ENCODE data around the gene GBX2.

The GBX2 gene

DNA sequence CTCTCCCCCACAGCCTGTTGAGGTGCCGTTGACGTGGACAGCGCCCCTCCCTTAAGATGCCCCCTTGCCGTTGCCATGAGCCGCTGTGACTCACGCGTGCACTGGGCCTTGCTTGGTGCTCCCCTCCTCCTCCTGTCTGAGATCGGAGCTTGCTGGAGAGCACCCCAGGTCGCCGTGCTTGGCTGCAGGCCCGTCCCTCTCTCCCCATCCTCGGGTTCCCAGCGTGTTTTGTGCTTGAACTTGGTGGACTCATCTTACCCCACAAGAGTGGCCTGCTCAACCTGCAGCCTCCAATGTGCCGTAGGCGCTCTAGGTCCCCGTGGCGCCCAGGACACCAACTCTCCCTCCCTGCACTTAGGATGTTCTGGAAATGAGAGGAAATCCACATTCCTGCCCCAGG, 39.9 kb downstream of the GBX2 start:
- H4K20me1 ChIP-seq (ENCODE audit: insufficient read depth), result no peaks in the 10 kb centered on the region
- no peaks in the 10 kb centered on the region for H3K27me3 ChIP-seq (ENCODE audit: insufficient read depth, low read depth)
- H3K27ac ChIP-seq, result no peak overlapping the region
- no peak overlapping the region for H2AFZ ChIP-seq (ENCODE audit: low read depth)
- H3K4me3 ChIP-seq (IDR thresholded peaks at IDR 0.05; ENCODE audit: insufficient read depth, low read depth, low read length), result no peak overlapping the region
- H3K9ac ChIP-seq, result no peak overlapping the region
- TF ChIP-seq, protein P1, sequence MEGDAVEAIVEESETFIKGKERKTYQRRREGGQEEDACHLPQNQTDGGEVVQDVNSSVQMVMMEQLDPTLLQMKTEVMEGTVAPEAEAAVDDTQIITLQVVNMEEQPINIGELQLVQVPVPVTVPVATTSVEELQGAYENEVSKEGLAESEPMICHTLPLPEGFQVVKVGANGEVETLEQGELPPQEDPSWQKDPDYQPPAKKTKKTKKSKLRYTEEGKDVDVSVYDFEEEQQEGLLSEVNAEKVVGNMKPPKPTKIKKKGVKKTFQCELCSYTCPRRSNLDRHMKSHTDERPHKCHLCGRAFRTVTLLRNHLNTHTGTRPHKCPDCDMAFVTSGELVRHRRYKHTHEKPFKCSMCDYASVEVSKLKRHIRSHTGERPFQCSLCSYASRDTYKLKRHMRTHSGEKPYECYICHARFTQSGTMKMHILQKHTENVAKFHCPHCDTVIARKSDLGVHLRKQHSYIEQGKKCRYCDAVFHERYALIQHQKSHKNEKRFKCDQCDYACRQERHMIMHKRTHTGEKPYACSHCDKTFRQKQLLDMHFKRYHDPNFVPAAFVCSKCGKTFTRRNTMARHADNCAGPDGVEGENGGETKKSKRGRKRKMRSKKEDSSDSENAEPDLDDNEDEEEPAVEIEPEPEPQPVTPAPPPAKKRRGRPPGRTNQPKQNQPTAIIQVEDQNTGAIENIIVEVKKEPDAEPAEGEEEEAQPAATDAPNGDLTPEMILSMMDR (conservative IDR thresholded peaks at IDR 0.05; ENCODE audit: low read depth, low read length), result no peak
- no peaks in the 10 kb centered on the region for H3K4me1 ChIP-seq (ENCODE audit: low read depth, poor library complexity, severe bottlenecking)
- H3K4me2 ChIP-seq, result no peak overlapping the region
- H3K36me3 ChIP-seq (ENCODE audit: insufficient read depth), result no peaks in the 10 kb centered on the region
- H3K79me2 ChIP-seq (ENCODE audit: insufficient read depth, low read depth), result no peaks in the 10 kb centered on the region

DNA sequence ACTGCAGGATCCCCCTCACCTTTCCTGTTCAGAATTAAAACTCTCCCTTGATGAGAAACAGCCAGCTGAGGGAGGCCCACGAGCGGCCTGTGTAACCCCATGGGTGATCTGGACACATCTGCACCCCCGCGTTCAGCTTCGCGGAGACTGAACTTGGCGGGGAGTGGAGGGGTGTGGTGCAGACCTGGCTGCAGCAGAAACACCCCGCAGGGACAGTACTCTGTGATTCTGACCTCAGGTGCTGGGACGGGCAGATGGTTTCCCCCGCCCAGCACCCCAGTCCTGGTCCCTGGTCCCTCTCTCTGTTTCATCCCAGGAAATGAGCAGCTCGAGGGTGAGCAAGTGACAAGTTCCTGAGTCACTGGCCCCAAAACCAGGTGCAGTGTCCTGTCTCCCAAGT, 41.2 kb downstream of the GBX2 start:
- Histone ChIP-seq H3K79me2 (ENCODE audit: insufficient read depth, low read depth) (no peaks in the 10 kb centered on the region), H3K4me1 (ENCODE audit: low read depth, poor library complexity, severe bottlenecking) (no peaks in the 10 kb centered on the region), H2AFZ (ENCODE audit: low read depth) (no peak overlapping the region), H3K27me3 (ENCODE audit: insufficient read depth, low read depth) (no peaks in the 10 kb centered on the region), H3K9ac (no peak overlapping the region), H3K4me3 (IDR thresholded peaks at IDR 0.05; ENCODE audit: insufficient read depth, low read depth, low read length) (no peak overlapping the region), H4K20me1 (ENCODE audit: insufficient read depth) (no peaks in the 10 kb centered on the region), H3K27ac (no peak overlapping the region), H3K36me3 (ENCODE audit: insufficient read depth) (no peaks in the 10 kb centered on the region), H3K4me2 (no peak overlapping the region)
- TF ChIP-seq, protein P1 (conservative IDR thresholded peaks at IDR 0.05; ENCODE audit: low read depth, low read length), result no peak

GRCh38 chr2:236125541-236125940, 42.6 kb downstream of the GBX2 start:
- H3K27me3 ChIP-seq (ENCODE audit: insufficient read depth, low read depth), result no peaks in the 10 kb centered on the region
- no peak overlapping the region for H3K9ac ChIP-seq
- H3K4me2 ChIP-seq, result no peak overlapping the region
- no peaks in the 10 kb centered on the region for H3K79me2 ChIP-seq (ENCODE audit: insufficient read depth, low read depth)
- no peak overlapping the region for H3K27ac ChIP-seq
- no peaks in the 10 kb centered on the region for H3K4me1 ChIP-seq (ENCODE audit: low read depth, poor library complexity, severe bottlenecking)
- H4K20me1 ChIP-seq (ENCODE audit: insufficient read depth), result no peaks in the 10 kb centered on the region
- H3K36me3 ChIP-seq (ENCODE audit: insufficient read depth), result no peaks in the 10 kb centered on the region
- TF ChIP-seq, protein P1 (conservative IDR thresholded peaks at IDR 0.05; ENCODE audit: low read depth, low read length), result no peak
- no peak overlapping the region for H3K4me3 ChIP-seq (IDR thresholded peaks at IDR 0.05; ENCODE audit: insufficient read depth, low read depth, low read length)
- no peak overlapping the region for H2AFZ ChIP-seq (ENCODE audit: low read depth)

DNA sequence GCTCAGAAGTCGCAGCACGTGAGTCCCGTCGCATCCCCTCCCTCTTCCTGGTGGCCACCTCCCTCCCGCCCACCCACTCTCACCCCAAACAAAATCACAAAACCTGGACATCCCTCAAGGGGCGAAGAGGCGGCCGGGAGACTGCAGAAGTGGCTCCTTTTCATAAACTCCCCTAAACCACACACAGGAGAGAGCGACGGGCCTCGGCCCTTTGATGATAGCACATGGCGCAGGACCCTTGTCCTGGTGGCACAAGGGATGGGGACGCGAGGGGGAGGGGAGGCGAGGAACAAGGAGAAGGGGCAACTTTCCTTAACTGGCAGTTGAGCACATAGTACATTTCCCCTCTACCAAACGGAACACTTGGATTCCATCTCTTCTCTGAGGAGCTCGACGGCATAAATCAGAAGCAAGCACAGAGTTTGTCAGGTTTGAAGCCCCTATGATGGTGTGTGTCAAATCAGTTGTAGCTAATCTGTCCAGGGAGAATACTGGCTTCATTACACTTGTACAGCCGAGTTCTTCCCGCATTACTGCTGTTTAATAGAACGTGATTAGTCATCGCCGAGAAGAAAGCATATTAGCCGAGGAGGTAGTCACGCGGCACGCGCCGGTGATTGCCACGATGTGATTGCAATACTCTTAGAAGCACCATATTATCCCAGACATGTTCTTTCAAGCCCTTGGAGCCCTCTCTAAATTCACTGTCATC, 43.8 kb downstream of the GBX2 start:
- Histone ChIP-seq H3K79me2 (ENCODE audit: insufficient read depth, low read depth) (no peaks in the 10 kb centered on the region), H3K4me1 (ENCODE audit: low read depth, poor library complexity, severe bottlenecking) (no peaks in the 10 kb centered on the region), H3K36me3 (ENCODE audit: insufficient read depth) (no peaks in the 10 kb centered on the region), H2AFZ (ENCODE audit: low read depth) (no peak overlapping the region), H3K4me3 (IDR thresholded peaks at IDR 0.05; ENCODE audit: insufficient read depth, low read depth, low read length) (no peak overlapping the region), H3K4me2 (no peak overlapping the region), H3K27ac (no peak overlapping the region), H3K9ac (no peak overlapping the region), H3K27me3 (ENCODE audit: insufficient read depth, low read depth) (no peaks in the 10 kb centered on the region), H4K20me1 (ENCODE audit: insufficient read depth) (no peaks in the 10 kb centered on the region)
- TF ChIP-seq, protein P1 (conservative IDR thresholded peaks at IDR 0.05; ENCODE audit: low read depth, low read length), result no peak
